Measurements from ENCODE around the gene MEIS2. TPM values are rescaled to one million over a fixed set of nuclear protein-coding genes. Genes with fewer than 3 reads are reported as not detected.

The MEIS2 gene
- total and polyA plus RNA-seq, 2 donors (not counting 3 experiments of a cell fraction or from before 2014, with no cell fraction given): 22.5 to 26.2 TPM

GRCh38 chr15:37086521-37086920 is 13.8 kb downstream of the MEIS2 start:
- no TSS peak for BruUV-seq (replicated peaks)
- FAIRE-seq (no peak), DNase-seq (ENCODE audit: low read depth, low spot score) (peak; percentile 15)
- TF ChIP-seq POLR2AphosphoS5 (IDR thresholded peaks at IDR 0.05; ENCODE audit: insufficient read depth, low read depth, low read length) (no peak), MYC (IDR thresholded peaks at IDR 0.05; ENCODE audit: low read depth, low read length) (no peak), GATA2 (IDR thresholded peaks at IDR 0.05; ENCODE audit: insufficient read depth, insufficient read length, low read depth, low read length) (no peak), FOS (IDR thresholded peaks at IDR 0.05; ENCODE audit: borderline replicate concordance, insufficient read depth, low read length) (no peak)
- CTCF ChIA-PET: interaction anchor here (1.0 to 1.9 kb wide), 2 partner anchors 9 to 13 kb away, joined by 3 to 6 read pairs; no protein-coding TSS in a partner anchor
- Histone ChIP-seq H3K9me3 (replicated peaks; ENCODE audit: control insufficient read depth, insufficient read depth, low read length) (no peaks in the 10 kb centered on the region), H3K27me3 (ENCODE audit: control insufficient read depth in 2 of 2, insufficient read depth in 2 of 2, low read length in 2 of 2) (no peaks in the 10 kb centered on the region), H3K4me3 (replicated peaks in 1 of 3; ENCODE audit: insufficient read depth in 1 of 3, low read depth in 1 of 3, low read length in 3 of 3) (no peak overlapping the region), H3K9ac (replicated peaks; ENCODE audit: extremely low read depth, insufficient read depth, low read length) (no peak overlapping the region), H4K20me1 (replicated peaks; ENCODE audit: control insufficient read depth, extremely low read depth, insufficient read depth, low read length) (no peaks in the 10 kb centered on the region), H3K4me1 (ENCODE audit: control insufficient read depth, extremely low read depth, insufficient read depth, low read length) (peaks cover 13% of the 10 kb centered on the region), H3K79me2 (ENCODE audit: control insufficient read depth, insufficient read depth, low read length) (no peaks in the 10 kb centered on the region), H3K36me3 (ENCODE audit: control insufficient read depth in 2 of 2, extremely low read depth in 1 of 2, insufficient read depth in 2 of 2, low read length in 2 of 2) (peaks cover 0 to 10% of the 10 kb centered on the region in 2 experiments), H3K4me2 (ENCODE audit: insufficient read depth, low read length) (no peak overlapping the region), H3K9me1 (replicated peaks; ENCODE audit: control insufficient read depth, extremely low read depth, insufficient read depth, low read length) (no peaks in the 10 kb centered on the region), H3K27ac (ENCODE audit: insufficient read depth, low read depth, low read length) (no peak overlapping the region), H2AFZ (ENCODE audit: low read depth, low read length) (no peak overlapping the region)
- intact Hi-C loops (cut with micrococcal nuclease): no loop called here
- POLR2A ChIA-PET: no interaction called here
- dilution Hi-C loops (cut with MboI; ENCODE audit: extremely low pct_ligation_motif_present, low sequenced_read_pairs): no loop called here

DNA sequence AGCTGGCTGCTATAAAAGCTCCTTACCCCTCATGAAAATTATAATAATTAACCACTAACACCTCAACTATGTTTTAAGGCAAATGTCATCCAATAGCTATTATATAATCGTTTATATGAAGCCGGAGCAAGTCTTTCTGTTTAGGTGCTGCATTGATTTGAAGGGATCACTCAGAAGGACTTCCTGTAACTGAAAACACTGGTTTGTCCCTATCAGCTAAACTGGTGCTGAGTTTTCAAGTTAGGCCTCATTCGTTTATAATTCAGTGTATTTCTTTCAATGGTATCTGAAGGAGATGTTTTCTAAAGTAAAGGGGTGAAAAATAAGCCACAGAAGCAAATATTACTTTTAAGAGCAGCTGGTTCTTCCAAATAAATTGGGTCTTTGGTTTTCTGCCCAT is 14.2 kb downstream of the MEIS2 start:
- intact Hi-C loops (cut with micrococcal nuclease) (no loop called here), dilution Hi-C loops (cut with MboI; ENCODE audit: extremely low pct_ligation_motif_present, low sequenced_read_pairs) (no loop called here)
- H3K9me3 ChIP-seq (replicated peaks; ENCODE audit: control insufficient read depth, insufficient read depth, low read length): no peaks in the 10 kb centered on the region
- DNase-seq (ENCODE audit: low read depth, low spot score) (peak; percentile 20), FAIRE-seq (no peak)
- no peak overlapping the region for H2AFZ ChIP-seq (ENCODE audit: low read depth, low read length)
- no peaks in the 10 kb centered on the region for H3K9me1 ChIP-seq (replicated peaks; ENCODE audit: control insufficient read depth, extremely low read depth, insufficient read depth, low read length)
- BruUV-seq (replicated peaks): no TSS peak
- CTCF ChIA-PET: interaction anchor here (1.0 to 1.9 kb wide), 4 partner anchors 9 to 1334 kb away, joined by 4 to 6 read pairs (median 4); no protein-coding TSS in a partner anchor
- no peak overlapping the region for H3K4me2 ChIP-seq (ENCODE audit: insufficient read depth, low read length)
- no peaks in the 10 kb centered on the region for H3K79me2 ChIP-seq (ENCODE audit: control insufficient read depth, insufficient read depth, low read length)
- H4K20me1 ChIP-seq (replicated peaks; ENCODE audit: control insufficient read depth, extremely low read depth, insufficient read depth, low read length): no peaks in the 10 kb centered on the region
- no peak for TF ChIP-seq GATA2 (IDR thresholded peaks at IDR 0.05; ENCODE audit: insufficient read depth, insufficient read length, low read depth, low read length)
- no peak for TF ChIP-seq FOS (IDR thresholded peaks at IDR 0.05; ENCODE audit: borderline replicate concordance, insufficient read depth, low read length)
- no peak for TF ChIP-seq JUN (IDR thresholded peaks at IDR 0.05; ENCODE audit: borderline replicate concordance, insufficient read depth, insufficient read length, low read depth)
- TF ChIP-seq, protein P1, sequence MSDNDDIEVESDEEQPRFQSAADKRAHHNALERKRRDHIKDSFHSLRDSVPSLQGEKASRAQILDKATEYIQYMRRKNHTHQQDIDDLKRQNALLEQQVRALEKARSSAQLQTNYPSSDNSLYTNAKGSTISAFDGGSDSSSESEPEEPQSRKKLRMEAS (IDR thresholded peaks at IDR 0.05; ENCODE audit: insufficient read depth, insufficient read length): no peak
- TF ChIP-seq, protein P2, sequence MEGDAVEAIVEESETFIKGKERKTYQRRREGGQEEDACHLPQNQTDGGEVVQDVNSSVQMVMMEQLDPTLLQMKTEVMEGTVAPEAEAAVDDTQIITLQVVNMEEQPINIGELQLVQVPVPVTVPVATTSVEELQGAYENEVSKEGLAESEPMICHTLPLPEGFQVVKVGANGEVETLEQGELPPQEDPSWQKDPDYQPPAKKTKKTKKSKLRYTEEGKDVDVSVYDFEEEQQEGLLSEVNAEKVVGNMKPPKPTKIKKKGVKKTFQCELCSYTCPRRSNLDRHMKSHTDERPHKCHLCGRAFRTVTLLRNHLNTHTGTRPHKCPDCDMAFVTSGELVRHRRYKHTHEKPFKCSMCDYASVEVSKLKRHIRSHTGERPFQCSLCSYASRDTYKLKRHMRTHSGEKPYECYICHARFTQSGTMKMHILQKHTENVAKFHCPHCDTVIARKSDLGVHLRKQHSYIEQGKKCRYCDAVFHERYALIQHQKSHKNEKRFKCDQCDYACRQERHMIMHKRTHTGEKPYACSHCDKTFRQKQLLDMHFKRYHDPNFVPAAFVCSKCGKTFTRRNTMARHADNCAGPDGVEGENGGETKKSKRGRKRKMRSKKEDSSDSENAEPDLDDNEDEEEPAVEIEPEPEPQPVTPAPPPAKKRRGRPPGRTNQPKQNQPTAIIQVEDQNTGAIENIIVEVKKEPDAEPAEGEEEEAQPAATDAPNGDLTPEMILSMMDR (IDR thresholded peaks at IDR 0.05; ENCODE audit: extremely low read depth in 1 of 2, insufficient read depth in 1 of 2, low read depth in 1 of 2, low read length in 2 of 2): no peak
- no peak for TF ChIP-seq POLR2AphosphoS5 (IDR thresholded peaks at IDR 0.05; ENCODE audit: insufficient read depth, low read depth, low read length)
- H3K4me1 ChIP-seq (ENCODE audit: control insufficient read depth, extremely low read depth, insufficient read depth, low read length): peaks cover 13% of the 10 kb centered on the region
- no peak overlapping the region for H3K27ac ChIP-seq (ENCODE audit: insufficient read depth, low read depth, low read length)
- H3K36me3 ChIP-seq (ENCODE audit: control insufficient read depth in 2 of 2, extremely low read depth in 1 of 2, insufficient read depth in 2 of 2, low read length in 2 of 2): peaks cover 0 to 10% of the 10 kb centered on the region in 2 experiments
- no peak overlapping the region for H3K9ac ChIP-seq (replicated peaks; ENCODE audit: extremely low read depth, insufficient read depth, low read length)
- H3K27me3 ChIP-seq (ENCODE audit: control insufficient read depth in 2 of 2, insufficient read depth in 2 of 2, low read length in 2 of 2): no peaks in the 10 kb centered on the region
- H3K4me3 ChIP-seq (replicated peaks in 1 of 3; ENCODE audit: insufficient read depth in 1 of 3, low read depth in 1 of 3, low read length in 3 of 3): no peak overlapping the region
- POLR2A ChIA-PET: no interaction called here
